ENCODE data around the gene SIN3B. TPM values are rescaled to one million over a fixed set of nuclear protein-coding genes. Genes with fewer than 3 reads are reported as not detected.

SIN3B gene
- total RNA-seq, 6 experiments from 2014 or later: 29.6 to 39.4 (median 35.2) TPM

- no peaks in the 10 kb centered on the region; the same call in 1 of the 2 replicates for H3K36me3 Mint-ChIP-seq (ENCODE audit: low read depth)
- H3K27ac Mint-ChIP-seq: no peak overlapping the region
- TF ChIP-seq CTCF (IDR thresholded peaks at IDR 0.05): no peak
- peak overlapping the region; percentile 53 for H3K4me3 Mint-ChIP-seq
- H3K4me1 Mint-ChIP-seq (ENCODE audit: low read depth): no peaks in the 10 kb centered on the region
- peaks cover 25% of the 10 kb centered on the region for H3K27me3 Mint-ChIP-seq (ENCODE audit: insufficient read depth)
- DNase-seq: no peak
- no peaks in the 10 kb centered on the region for H3K9me3 Mint-ChIP-seq
These were observed 69.3 kb downstream of the SIN3B start for GRCh38 chr19:16898361-16899015.

- H3K4me1 Mint-ChIP-seq (ENCODE audit: low read depth): no peaks in the 10 kb centered on the region
- H3K27ac Mint-ChIP-seq: no peak overlapping the region
- peaks cover 22% of the 10 kb centered on the region for H3K27me3 Mint-ChIP-seq (ENCODE audit: insufficient read depth)
- H3K36me3 Mint-ChIP-seq (ENCODE audit: low read depth): no peaks in the 10 kb centered on the region; the same call in 1 of the 2 replicates
- DNase-seq: no peak
- peak; percentile 72 for TF ChIP-seq CTCF (IDR thresholded peaks at IDR 0.05)
- H3K4me3 Mint-ChIP-seq: no peak overlapping the region
- H3K9me3 Mint-ChIP-seq: no peaks in the 10 kb centered on the region
These were observed 70.4 kb downstream of the SIN3B start for GRCh38 chr19:16899566-16900075.

GRCh38 chr19:16901491-16902175 lies 72.4 kb downstream of the SIN3B start:
- no peak overlapping the region for H3K4me3 Mint-ChIP-seq
- H3K36me3 Mint-ChIP-seq (ENCODE audit: low read depth): no peaks in the 10 kb centered on the region; the same call in 1 of the 2 replicates
- TF ChIP-seq CTCF (IDR thresholded peaks at IDR 0.05): no peak
- no peaks in the 10 kb centered on the region for H3K4me1 Mint-ChIP-seq (ENCODE audit: low read depth)
- no peak for DNase-seq
- no peak overlapping the region for H3K27ac Mint-ChIP-seq
- H3K27me3 Mint-ChIP-seq (ENCODE audit: insufficient read depth): peaks cover 16% of the 10 kb centered on the region
- no peaks in the 10 kb centered on the region for H3K9me3 Mint-ChIP-seq

- no peak for TF ChIP-seq CTCF (IDR thresholded peaks at IDR 0.05)
- Mint-ChIP-seq H3K4me1 (ENCODE audit: low read depth) (no peaks in the 10 kb centered on the region), H3K36me3 (ENCODE audit: low read depth) (no peaks in the 10 kb centered on the region; the same call in 1 of the 2 replicates), H3K27ac (no peak overlapping the region), H3K4me3 (no peak overlapping the region), H3K27me3 (ENCODE audit: insufficient read depth) (peaks cover 16% of the 10 kb centered on the region), H3K9me3 (no peaks in the 10 kb centered on the region)
- DNase-seq: no peak
These were observed 73.3 kb downstream of the SIN3B start for GRCh38 chr19:16902545-16902944.

GRCh38 chr19:16903347-16903746 lies 74.1 kb downstream of the SIN3B start:
- no peak overlapping the region for H3K4me3 Mint-ChIP-seq
- DNase-seq: no peak
- H3K27me3 Mint-ChIP-seq (ENCODE audit: insufficient read depth): peaks cover 15% of the 10 kb centered on the region
- H3K36me3 Mint-ChIP-seq (ENCODE audit: low read depth): no peaks in the 10 kb centered on the region; the same call in 1 of the 2 replicates
- H3K9me3 Mint-ChIP-seq: no peaks in the 10 kb centered on the region
- no peaks in the 10 kb centered on the region for H3K4me1 Mint-ChIP-seq (ENCODE audit: low read depth)
- no peak for TF ChIP-seq CTCF (IDR thresholded peaks at IDR 0.05)
- H3K27ac Mint-ChIP-seq: no peak overlapping the region

Data from HFFc6 (cell line).